Islet of Langerhans (tissue), 1 donor: ENCODE results near the gene RBMS1.

Experiments
- FAIRE-seq: peaks from one replicate; lab custom pipeline; 2011; peaks lifted over from hg19 to GRCh38; lab: Jason Lieb, UNC

Gene RBMS1

DNA sequence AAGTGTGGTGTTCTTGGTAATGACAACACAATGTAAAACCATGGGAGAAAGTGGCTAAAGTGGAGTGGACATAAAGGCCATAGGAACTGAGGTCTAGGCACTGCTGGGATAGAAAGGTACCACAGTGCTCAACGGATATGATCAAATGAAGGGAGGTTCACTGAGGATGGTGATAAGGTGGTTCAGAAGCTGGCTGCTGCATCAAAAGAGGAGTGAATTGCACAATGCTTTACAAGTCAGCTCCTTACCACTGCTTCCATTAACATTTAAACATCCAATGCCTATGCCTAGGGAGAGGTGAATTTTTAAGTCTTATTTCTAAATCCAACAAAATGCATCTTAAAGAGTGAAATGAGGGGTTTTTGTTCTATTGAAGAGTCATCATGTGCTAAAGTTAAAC is 193.4 kb downstream of the RBMS1 start:
- no peak for FAIRE-seq

DNA sequence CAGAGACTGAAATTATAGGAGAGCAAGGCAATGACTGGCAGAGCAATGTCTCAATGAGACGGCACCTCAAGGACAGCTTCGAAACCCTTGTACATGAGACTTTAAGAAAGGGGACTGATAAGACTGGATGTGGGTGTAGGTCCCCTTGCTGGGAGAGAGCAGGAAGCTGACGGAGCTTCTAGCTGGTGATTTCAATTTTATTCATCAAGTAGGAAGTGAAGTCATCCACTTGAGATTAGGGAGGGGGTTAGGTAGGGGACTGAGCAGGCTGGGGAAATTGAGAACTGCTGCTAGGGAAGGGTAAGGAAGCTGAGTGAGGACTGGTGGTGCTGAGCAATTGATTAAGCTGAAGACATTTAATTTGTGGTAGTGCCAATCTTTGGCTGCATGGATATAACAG is 194.1 kb downstream of the RBMS1 start:
- no peak for FAIRE-seq

DNA sequence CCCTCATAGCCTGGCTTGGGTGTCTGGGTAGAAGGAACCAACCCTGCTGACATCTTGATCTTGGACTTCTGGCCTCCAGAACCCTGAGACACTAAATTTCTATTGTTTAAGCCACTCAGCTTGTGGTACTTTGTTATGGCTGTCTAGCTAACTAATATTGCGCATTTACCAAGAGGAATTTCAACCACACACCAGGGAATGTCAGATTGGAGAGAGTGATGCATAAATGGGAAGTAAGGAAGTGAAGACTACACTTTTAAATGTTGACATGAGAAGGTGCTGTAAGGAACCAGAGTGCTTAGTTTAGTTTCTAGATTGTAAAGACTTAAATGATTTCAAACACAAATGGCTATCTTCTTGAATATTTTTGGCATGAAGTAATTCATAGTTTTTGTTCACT is 194.6 kb downstream of the RBMS1 start:
- no peak for FAIRE-seq

DNA sequence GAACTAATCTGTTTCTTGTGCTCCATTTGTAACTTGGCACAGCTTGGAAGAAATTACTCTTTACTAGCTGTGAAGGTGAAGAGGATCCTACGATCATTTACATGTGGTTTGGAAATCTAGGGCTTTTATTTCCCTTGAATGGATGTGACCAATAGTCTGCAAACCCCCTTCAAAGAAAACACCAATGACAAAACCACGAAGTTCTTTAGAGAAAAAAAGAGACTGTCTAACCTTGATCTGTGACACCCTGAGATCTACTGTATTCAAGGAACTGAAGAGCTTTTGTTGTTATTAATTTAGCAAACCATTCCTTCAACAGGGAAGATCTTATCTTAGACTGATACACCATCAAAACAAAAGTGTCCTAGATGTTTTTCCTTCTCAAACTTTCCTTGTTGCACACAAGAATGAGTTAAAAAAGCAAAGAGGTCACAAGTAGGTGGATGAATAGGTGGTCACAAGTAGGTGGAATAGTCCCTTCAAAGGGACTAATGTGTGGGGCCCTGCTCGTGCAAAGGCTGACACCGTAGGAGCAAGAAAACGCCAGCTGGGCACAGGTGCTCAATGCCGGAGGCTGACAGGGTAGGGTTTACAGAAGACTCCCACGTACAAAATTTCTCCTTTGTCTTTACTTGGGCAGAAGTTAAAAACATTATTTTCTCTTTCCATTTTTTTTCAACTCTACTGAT is 197.9 kb downstream of the RBMS1 start:
- no peak for FAIRE-seq

DNA sequence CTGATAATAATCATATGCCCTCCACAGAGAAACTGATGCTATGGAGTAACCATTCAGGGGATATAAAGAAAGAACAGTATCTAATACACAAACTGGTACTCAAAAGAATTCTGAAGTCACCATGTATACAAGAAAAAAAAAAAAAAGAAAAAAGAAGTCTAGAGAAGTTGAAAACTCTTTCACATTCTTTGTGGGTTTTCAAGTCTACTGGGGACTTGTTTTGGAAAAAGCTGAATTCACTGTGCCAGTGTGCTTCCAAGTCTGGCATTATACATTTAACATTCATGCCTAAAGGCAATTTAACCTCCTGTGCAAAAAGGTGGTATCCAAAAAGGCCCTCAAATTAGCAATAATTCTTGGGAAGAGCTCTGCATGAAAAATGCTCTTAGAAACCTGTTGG is 198.7 kb downstream of the RBMS1 start:
- no peak for FAIRE-seq

DNA sequence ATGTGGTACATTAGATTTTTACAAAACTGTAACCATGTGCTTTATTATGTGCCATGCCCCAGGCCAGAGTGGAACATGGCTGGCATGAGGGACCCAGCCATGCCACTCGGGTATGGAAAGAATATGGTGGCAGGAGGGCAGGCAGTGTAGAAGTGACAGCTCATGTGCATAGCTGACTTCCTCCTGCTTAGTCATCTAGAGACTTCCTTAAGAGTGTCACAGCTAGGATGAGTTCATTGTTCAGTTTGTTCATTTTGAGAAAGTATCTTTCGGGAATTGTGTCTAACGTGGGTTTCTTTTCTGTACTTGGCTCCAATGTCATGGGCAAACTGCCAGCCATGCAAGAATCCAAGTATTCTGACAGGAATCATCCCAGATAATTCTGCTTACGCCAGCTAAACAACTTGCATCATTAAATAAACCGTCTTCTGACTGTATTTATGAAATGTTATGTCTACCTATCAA is 199.2 kb downstream of the RBMS1 start:
- FAIRE-seq, result no peak

DNA sequence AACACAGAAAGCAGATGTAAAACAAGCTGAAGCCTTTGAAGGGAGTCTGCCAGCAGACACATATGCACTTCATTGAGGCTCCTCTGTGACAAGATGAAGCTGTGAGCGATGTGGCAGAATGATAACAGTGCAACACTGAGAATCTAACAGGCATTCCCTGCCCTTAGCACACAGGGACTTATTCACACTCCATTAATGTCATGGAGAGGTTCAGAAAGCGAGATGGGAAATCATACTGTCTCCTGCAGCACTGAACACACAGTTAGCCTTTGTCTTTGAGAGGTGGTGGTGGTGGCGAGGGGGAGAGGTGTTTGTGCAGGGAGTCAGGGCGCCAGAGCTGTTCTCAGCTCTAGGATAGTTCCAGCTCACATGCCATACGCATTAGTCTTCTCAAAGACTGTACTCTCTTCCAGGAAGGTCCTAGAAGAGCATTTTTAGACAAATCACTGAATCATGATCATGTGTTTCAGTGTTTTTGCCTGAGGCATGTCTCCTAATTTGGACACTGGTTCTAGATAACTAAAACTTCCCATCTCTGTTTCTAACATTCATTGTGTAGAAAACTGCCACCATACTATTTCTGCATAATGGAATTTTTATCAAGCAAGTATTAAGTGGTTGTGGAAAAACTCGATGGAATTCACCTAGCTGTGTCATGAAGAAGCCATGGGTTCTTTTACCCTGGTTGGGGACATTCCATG is 200.1 kb downstream of the RBMS1 start:
- FAIRE-seq, result no peak

DNA sequence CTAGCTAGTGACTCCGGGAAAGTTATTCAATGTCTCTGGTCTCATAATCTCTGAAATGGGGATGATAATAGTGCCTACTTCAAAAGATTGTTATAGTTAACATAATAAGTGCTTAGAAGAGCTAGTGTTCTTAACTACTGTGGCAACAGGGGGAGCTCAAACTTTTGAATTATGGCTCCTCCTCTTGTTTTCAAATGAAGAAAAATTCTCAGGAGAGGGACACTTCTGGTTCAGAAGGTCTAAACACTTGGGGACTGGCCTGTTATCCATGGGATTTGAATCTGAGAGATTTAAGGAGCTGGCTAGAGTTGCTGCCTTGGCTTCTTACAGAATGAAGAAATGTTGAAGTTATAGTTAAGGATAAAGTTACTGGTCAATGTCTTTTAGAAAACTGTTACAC is 201.4 kb downstream of the RBMS1 start:
- FAIRE-seq, result no peak

DNA sequence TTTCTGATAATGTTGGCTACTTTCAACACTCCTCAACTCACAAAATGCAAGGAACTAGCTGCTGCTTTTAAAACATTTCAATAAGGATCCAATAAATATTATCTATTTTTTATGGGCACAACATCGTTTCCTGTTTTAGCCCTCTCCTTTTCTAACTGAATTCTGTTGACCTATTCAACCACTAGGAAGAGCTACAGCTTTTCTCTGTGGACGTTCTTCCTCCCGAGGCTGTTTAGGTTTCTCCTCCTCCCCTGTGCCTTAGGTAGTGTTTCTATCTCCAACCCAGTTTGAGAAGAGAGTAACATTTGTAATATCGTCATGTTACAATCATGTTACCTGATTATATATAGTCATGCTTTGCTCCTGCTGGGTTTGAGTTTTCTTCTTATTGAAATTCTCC is 202.2 kb downstream of the RBMS1 start:
- FAIRE-seq, result no peak

DNA sequence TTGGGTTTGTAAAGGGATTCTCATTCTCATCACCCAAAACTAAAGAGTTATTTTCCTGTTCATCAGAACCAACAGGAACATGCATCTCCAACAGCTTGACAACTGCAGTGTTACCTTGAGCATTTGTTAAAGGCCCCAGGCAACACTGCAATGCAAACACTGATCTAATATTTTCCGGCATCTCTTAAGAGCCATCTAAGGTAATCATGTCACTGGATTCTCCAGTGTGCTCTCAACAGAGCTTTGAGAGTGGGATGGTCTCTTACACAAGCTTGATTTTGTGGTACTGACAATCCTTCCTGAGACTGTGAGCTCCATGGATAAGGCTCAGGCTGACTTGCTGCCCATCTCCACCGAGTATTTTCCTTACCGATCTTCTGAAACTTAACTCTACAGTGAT is 203.0 kb downstream of the RBMS1 start:
- no peak for FAIRE-seq

DNA sequence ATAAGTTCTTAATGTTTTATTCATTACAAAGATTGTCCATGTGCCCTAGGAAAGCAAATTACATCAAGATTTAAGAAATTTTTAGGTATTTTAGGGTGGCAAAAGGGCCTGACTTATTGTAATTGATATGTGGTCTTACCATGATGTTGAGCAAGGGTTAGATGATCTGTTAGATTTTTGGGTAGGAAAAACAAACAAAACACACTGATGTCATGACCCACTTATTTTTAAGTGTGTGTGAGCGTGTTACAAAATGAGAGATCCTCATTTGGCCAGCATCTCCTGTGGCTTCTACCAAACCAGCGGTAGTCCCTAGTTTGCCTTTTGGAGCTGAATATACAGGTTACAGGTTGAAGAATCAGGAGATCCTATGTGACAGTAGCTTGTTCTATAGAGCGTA is 203.8 kb downstream of the RBMS1 start:
- FAIRE-seq, result no peak

DNA sequence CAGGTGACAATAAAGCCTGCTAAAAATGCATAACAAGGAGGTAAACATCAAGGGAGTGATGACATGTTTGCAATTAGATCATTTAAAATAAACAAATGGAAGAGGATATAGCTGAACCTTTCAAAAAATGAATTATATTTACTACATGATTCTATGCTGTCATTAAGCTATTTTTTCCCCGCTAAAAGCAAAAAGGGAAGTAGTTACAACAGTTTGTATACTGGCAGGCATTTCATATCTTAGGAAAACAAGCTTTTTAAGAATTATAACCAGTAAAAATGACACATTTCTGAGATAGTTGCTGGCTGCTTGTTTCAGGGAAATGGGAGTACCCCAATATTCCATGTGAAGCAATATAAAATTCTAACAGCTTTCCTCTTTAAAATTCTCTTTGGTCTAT is 204.5 kb downstream of the RBMS1 start:
- FAIRE-seq, result no peak

DNA sequence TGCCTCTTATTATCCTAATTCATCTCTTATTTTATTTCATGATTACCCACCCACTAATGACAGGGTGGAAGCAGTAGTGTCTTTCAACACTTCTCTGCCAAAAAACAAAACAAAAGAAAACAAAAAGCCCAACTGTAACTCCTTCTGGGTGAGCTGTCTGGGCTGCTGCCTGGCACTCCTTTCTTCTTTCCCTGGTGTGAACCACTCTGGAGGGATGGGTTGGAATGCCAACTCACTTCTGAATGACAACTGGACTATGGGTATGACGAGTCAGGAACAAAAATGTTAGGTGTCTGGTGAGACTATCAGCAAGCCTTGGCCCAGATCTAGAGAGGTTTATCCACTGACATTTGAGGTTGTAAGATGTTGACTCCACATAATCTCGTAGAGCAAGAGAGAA is 205.3 kb downstream of the RBMS1 start:
- no peak for FAIRE-seq

DNA sequence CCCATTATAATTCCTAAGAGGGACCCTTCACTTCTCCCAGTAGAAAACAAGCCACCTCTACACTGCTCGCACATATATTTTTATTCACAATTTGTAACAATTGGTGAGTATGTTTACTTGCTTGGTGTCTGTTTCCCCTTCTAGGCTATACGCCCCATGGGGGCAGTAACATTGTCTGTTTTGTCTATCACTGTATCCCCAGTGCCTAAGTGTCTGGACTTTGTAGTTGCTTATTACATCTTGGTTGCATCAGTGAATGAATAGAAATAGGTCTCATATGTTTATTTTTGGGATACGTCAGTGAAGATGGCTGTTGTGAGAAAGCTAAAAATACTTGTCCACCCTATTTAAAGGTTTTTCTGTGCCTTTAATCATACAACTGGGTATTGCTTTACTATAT is 206.1 kb downstream of the RBMS1 start:
- peak; percentile 45 for FAIRE-seq

DNA sequence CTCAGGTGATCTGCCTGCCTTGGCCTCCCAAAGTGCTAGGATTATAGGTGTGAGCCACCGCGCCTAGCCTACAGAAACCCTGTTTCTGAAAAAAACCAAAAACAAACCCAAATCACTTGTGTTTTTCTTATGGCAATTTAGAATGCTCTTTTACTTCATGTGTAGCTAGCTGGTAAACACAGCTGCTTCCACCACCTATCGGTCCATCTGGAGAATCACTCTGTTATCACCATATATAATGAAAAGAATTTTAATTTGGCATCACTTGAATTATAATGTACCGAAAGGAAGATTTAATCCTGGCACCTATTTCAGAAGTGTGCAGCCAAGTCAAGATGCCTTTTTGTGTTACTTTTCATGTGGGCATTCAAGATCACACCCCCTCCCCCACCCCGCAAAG is 207.1 kb downstream of the RBMS1 start:
- FAIRE-seq, result no peak

DNA sequence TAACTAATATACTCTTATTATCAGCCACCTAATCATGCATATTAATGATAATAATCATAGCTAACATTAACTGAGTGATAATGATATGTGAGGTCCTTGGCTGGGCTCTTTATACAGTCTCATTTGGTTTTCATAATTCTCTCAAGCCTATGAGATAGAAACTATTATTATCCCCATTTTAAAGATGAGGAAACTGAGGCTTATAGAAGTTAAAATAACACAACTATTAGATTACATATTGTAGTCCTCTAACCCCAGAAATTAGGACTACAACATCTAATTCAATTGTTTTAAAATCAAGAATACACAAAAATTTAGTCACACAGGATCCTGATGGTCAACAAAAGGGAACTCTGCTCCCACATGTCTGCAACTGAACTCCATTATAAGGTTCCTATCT is 209.9 kb downstream of the RBMS1 start:
- no peak for FAIRE-seq

DNA sequence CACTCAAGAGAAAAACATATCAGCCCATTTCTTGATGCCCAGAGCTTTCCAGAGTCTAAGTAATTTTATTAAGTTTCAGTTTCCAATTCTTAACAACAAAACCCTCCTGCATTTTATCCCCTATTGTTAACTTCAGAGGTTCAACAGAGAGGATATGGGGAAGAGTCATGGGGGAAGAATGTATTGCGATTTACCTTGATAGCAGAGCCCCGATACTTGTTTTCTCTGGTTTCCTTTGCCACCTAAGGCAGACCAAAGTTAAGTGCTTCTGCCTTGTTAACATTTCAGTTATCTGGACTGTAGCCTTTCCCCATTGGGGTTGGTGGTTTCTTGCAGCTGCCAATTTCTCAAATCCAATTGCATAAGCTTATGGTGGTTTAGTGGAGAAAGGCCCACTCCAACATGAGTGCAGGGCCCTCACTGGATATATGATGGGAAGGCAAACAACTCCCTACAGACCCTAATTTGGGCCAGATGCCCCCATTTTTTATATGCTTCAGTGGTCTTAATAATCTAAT is 211.5 kb downstream of the RBMS1 start:
- no peak for FAIRE-seq

DNA sequence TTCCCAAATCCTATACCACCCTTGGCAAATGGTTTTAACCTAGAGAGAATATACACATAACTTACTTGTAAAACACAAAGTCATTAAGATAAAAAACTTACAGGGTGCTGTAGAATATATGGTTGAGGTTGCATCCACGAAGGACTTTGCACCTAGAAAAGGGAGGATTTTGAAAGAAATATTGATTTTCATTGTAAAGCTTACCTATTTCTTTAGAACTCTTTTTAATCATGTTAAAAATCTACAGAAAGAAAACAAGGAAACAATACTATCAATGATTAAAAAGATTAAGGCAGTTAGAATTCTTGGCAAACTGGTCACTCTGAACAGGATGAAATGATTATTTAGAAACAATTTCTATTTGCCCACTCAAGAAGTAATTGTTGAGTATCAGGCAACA is 212.4 kb downstream of the RBMS1 start:
- FAIRE-seq, result no peak

DNA sequence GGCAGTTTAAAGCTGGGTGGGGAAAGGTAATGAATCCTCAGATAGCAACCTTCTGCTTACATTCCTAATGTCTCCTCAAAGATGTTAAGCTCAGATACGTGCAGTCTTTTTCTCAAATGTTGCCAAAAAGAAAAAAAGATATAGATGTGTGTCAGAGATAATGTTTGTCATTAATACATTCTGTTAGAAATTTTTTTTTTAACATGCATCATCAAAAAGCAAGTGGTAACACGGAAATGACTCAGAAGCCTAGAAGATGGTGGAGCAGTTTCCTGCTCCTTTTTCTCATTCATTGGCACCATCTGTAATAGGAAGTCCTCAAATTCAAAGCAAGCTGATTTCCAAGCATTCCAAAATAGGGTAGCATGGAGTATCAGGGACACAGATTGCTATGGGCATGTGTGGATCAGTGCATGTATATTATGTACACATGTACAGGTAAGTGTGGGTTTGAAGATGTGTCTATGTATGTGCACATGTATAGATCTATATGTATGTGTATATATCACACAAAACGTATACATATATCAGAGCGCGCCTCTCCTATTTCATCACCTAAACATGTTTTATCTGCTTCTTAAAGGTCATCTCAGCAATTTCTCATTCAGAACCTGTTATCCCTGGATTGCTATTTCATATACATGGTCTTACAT is 213.7 kb downstream of the RBMS1 start:
- no peak for FAIRE-seq

DNA sequence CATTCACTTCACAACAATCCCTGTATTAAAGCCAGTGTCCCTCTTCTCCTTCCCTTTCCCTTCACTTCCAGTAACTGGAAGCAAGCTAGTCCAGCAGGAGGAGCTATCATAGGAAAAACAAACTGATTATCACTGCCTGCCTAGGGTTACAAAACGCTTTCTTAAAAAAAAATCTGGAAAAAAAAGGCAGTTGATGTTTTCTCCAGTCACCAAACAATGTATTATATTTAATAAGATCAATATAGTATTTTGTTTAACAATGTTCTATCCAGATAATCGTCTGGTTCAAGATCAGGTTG is 214.8 kb downstream of the RBMS1 start:
- no peak for FAIRE-seq

DNA sequence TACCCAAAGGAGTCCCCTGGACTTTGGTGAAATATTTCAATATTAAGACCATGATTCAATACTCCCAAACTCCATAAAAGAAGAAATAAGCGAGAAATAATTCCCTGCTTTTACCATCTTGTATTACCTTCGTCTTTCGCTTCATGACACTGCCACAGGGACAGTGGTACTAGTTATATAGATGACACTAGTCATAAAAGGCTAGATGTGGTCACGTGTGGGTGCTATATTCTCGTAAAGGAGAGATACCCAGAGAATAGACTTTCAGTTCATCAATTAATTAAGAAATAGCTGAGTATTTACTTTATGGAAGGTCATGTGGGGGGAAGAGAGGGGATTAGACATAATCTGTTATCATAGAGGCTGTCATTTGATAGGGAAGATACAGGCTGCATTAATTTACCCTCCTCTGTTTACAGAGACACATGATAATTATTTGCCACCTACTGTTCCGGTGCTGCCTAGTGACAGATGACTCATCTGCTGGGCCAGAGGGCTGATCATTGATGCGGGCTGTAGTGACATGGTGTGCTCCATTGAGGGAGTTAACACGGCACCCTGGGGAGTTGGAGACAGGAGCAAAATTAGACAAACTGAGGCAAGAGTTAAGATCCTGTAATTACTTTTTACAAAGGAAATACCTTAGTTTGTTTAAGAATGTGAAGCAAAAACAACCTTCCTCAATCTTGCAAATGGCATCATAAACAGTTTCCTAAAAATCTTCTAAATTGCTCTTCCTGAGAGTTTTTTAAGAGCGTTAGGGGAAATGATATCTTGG is 215.3 kb downstream of the RBMS1 start:
- no peak for FAIRE-seq

DNA sequence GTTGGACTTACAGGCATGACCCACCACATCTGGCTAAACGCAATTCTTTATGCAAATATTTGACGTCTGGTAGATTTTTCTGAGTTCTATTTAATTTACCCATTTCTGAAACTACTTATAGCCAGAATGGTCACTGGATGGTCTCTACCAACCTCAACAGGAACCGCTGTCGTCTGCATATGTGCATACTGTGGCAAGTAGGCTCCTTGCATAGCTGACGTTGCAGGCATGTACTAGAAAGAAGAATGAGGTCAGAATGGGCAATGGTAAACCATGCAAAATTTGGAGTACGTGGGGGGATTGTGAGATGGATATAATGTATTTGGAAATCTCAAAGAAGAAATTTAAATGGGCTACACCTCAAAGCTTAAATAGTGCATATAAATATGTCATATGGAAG is 216.5 kb downstream of the RBMS1 start:
- no peak for FAIRE-seq

DNA sequence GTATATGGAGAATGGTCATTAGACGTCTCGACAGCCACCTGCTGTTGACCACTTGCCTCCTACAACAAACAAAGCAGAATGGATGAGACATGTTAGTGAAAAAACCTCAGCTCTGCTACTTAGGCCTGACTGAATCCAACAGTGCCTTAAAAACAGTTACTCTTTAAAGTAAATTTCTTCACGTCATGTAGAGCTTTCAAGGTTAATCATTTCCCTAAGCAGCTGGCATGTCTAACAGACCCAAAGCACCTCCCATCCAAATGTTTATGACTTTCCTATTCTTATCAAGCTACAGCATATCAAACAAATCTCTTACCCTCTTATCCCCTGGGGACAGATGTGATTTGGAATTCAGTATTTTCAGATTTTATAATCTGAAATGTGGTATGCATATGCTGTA is 218.0 kb downstream of the RBMS1 start:
- FAIRE-seq, result no peak
